Measurements from ENCODE around the gene CLN6. TPM values are rescaled to one million over a fixed set of nuclear protein-coding genes. Genes with fewer than 3 reads are reported as not detected.

Gene CLN6
- total RNA-seq, 3 donors from 2014 or later (not counting 1 experiment from before 2014, with no cell fraction given), result 14.9 to 19.0 (median 15.5) TPM

Other genes starting within 250 kb of the CLN6 start
- 100 to 1,000 TPM in 1 of 3 donors, 10 to 100 TPM in 2; 94.7 to 103 (median 99.2) TPM for gene PIAS1, start 175.4 kb downstream of the CLN6 start, total RNA-seq
- 1 to 10 TPM; 2.1 to 3.9 (median 3.7) TPM for gene CALML4, start 24.4 kb downstream of the CLN6 start, total RNA-seq
- gene FEM1B, start 48.0 kb upstream of the CLN6 start, total RNA-seq, result 10 to 100 TPM; 57.4 to 73.5 (median 67.9) TPM
- gene ITGA11, start 202.4 kb upstream of the CLN6 start, total RNA-seq, result not detected

Measured in natural killer cell (primary cell).